ENCODE results near the gene EXOSC5.

EXOSC5 gene

GRCh38 chr19:41409288-41409687 lies 12.1 kb upstream of the EXOSC5 start:
- H3K27ac ChIP-seq = peak overlapping the region; percentile 42
- TF ChIP-seq, protein P1, sequence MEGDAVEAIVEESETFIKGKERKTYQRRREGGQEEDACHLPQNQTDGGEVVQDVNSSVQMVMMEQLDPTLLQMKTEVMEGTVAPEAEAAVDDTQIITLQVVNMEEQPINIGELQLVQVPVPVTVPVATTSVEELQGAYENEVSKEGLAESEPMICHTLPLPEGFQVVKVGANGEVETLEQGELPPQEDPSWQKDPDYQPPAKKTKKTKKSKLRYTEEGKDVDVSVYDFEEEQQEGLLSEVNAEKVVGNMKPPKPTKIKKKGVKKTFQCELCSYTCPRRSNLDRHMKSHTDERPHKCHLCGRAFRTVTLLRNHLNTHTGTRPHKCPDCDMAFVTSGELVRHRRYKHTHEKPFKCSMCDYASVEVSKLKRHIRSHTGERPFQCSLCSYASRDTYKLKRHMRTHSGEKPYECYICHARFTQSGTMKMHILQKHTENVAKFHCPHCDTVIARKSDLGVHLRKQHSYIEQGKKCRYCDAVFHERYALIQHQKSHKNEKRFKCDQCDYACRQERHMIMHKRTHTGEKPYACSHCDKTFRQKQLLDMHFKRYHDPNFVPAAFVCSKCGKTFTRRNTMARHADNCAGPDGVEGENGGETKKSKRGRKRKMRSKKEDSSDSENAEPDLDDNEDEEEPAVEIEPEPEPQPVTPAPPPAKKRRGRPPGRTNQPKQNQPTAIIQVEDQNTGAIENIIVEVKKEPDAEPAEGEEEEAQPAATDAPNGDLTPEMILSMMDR (conservative IDR thresholded peaks at IDR 0.05) = no peak

DNA sequence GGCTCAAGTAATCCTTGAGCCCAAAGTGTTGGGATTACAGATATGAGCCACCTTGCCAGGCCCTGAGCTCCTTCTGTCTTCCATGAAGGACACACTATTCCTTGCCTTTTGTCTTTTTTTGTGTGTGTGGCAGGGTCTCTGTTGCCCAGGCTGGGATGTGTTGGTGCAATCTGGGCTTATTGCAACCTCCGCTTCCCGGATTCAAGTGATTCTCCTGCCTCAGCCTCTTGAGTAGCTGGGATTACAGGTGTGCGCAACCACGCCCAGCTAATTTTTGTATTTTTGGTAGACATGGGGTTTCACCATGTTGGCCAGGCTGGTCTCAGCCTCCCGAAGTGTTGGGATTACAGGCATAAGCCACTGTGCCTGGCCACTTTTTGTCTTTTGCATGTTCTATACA lies 11.7 kb upstream of the EXOSC5 start:
- H3K27ac ChIP-seq = peak overlapping the region; percentile 42

GRCh38 chr19:41408256-41408655 lies 11.1 kb upstream of the EXOSC5 start:
- TF ChIP-seq, protein P1 (conservative IDR thresholded peaks at IDR 0.05) = no peak
- no peak overlapping the region; the same call in 1 of the 2 replicates for H3K27ac ChIP-seq

- H3K27ac ChIP-seq = no peak overlapping the region
- TF ChIP-seq, protein P1 (conservative IDR thresholded peaks at IDR 0.05) = no peak
These were observed 10.1 kb upstream of the EXOSC5 start for GRCh38 chr19:41407271-41407670.

DNA sequence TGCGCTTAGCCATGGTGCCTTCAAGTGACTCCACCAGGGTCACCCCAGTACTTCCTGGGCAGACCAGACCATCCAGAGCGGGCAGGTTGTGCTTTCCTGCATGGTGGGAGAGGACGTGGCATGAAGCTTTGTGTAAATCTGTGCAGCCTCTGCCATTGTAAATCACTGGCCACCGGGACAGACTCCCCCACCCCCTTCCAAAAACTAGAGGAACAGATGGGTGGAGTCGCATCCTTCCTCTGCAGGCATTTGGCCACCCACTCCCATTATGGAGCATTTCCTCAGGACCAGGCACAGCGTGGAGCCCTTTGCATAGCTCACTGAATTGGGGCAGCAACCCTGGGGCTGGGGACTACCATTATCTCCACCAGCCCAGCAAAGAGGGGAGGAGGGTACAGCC lies 8.6 kb upstream of the EXOSC5 start:
- TF ChIP-seq, protein P1 (conservative IDR thresholded peaks at IDR 0.05) = no peak

DNA sequence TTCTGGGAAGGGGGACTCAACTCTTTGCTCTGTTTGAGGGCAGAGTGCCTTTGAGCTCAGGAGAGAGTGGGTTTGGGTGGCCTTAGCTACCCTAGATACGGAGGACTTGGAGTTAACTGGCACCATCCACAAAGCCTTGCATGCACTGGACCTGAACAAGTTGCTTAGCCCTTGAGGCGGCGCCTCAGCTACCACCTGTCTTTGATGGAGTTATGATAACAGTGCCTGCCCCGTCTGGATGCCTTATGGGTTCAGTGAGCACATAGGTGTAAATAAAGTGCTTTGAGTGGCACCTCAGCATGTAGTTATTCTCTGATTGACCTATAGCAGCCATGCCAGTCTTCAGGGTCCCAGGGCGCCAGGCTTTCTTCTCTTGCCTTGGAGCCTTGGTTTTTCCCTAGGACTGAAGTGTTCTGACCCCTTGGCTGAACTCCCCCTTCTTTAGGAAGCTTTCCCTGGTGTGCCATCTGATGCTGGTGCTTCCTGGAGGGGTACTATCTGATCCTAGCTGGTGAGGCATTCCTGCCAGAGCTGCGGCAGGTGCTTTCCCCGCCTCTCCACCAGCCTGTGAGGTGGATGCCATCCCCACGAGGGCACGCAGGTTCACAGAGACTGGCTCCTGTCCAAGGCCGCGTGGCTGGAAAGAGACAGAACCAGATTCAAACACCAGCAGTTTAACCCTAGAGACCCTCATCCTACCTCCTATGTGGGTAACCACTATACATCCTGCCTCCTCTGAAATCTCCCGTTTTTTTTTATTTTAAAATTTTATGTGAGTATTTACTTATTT lies 6.2 kb upstream of the EXOSC5 start:
- TF ChIP-seq, protein P1 (conservative IDR thresholded peaks at IDR 0.05) = no peak
- peak overlapping the region; percentile 19; the same call in 1 of the 2 replicates for H3K27ac ChIP-seq

More for the DNA sequence above, 8.6 kb upstream of the EXOSC5 start:
- no peak overlapping the region for H3K27ac ChIP-seq

DNA sequence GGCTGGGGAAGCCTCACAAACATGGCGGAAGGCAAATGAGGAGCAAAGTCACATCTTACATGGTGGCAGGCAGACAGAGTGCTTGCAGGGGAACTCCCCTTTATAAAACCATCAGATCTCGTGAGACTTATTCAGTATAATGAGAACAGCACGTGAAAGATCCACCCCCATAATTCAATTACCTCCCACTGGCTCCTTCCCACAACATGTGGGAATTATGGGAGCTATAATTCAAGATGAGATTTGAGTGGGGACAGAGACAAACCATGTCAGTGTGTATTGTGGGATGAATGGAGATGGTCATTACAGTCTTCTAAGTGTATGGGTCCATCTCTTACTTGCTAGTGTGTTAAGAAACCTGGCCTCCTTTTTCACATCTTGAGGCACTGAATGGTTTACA lies 4.9 kb upstream of the EXOSC5 start:
- H3K27ac ChIP-seq = no peak overlapping the region
- TF ChIP-seq, protein P1 (conservative IDR thresholded peaks at IDR 0.05) = no peak

- TF ChIP-seq, protein P1 (conservative IDR thresholded peaks at IDR 0.05) = no peak
- no peak overlapping the region for H3K27ac ChIP-seq
These were observed 4.3 kb upstream of the EXOSC5 start for GRCh38 chr19:41401483-41401882.
